GM12878 (cell line): ENCODE measurements around the gene HMGN4. TPM values are rescaled to one million over a fixed set of nuclear protein-coding genes. Genes with fewer than 3 reads are reported as not detected.
A peak's percentile ranks its signal among the peaks of the same experiment; 100 is the strongest.

Source experiments
- ATAC-seq: fragments of 200-7000 bp; cut with Tn5 transposase; 3 replicates; pipeline ENCODE4 v1.9.1; 2020; ENCODE audit warnings: mild to moderate bottlenecking, moderate library complexity
- BruUV-seq: library from RNA; stranded (reverse); fragments of 400-500 nt; replicated peaks from 2 replicates; lab custom pipeline; 2021; lab: Mats Ljungman, UMichigan
- CTCF ChIA-PET: fragments of 300-600 bp; sonication (Branson Sonifier 250); formaldehyde crosslinking; extraction: SDS; loops from one replicate; lab custom pipeline; 2021; ENCODE audit warnings: inconsistent platforms; lab: Yijun Ruan, JAX
- POLR2A ChIA-PET: fragments of 350-600 bp; formaldehyde crosslinking; extraction: SDS; loops from one replicate; lab custom pipeline; 2021; ENCODE audit warnings: inconsistent platforms; lab: Charles Lee
- RAD21 ChIA-PET: fragments of 300-600 bp; sonication (Branson Sonifier 250); formaldehyde crosslinking; loops from one replicate; lab custom pipeline; 2023; ENCODE audit warnings: antibody characterized with exemption; ENCODE audit not compliant: unreplicated experiment; lab: Charles Lee
- SMC1A ChIA-PET: fragments of 300-600 bp; sonication (Branson Sonifier 250); formaldehyde crosslinking; loops from one replicate; lab custom pipeline; 2023; ENCODE audit not compliant: unreplicated experiment, uncharacterized antibody; lab: Charles Lee
- DNase-seq: peaks from one replicate; pipeline ENCODE4 v3.0.0-alpha.2; 2011; ENCODE audit warnings: low read depth, low spot score
- FAIRE-seq: peaks from 3 replicates; lab custom pipeline; 2011; peaks lifted over from hg19 to GRCh38; lab: Jason Lieb, UNC
- H2AFZ ChIP-seq: 2 replicates; pipeline ENCODE4 v1.6.0; 2011; ENCODE audit warnings: low read depth, low read length, control low read depth; ENCODE audit not compliant: control insufficient read depth
- H3K27ac ChIP-seq: 2 replicates; pipeline ENCODE4 v1.5.1; 2011; ENCODE audit warnings: control low read depth; ENCODE audit not compliant: control insufficient read depth, insufficient read depth
- H3K27me3 ChIP-seq, 2 experiments: replicated peaks in 1 of 2; 2 replicates each; pipeline versions ENCODE4 v1.6.0 to v1.6.1; 2011; ENCODE audit warnings: low read length in 1 of 2; ENCODE audit not compliant: control insufficient read depth in 2 of 2, insufficient read depth in 2 of 2
- H3K36me3 ChIP-seq, 2 experiments: 2 replicates each; pipeline ENCODE4 v1.5.1; 2011; ENCODE audit warnings: low read length in 1 of 2; ENCODE audit not compliant: control insufficient read depth in 2 of 2, insufficient read depth in 2 of 2
- H3K4me1 ChIP-seq: 2 replicates; pipeline ENCODE4 v1.6.1; 2011; ENCODE audit warnings: mild to moderate bottlenecking, low read length, moderate library complexity, mixed read lengths; ENCODE audit not compliant: control insufficient read depth, insufficient read depth
- H3K4me2 ChIP-seq: 2 replicates; pipeline ENCODE4 v1.6.0; 2011; ENCODE audit warnings: control low read depth; ENCODE audit not compliant: control insufficient read depth, insufficient read depth
- H3K4me3 ChIP-seq: fragments of 200-600 bp; sonication (generic); 2 replicates; pipeline ENCODE4 v1.5.1; 2016
- H3K79me2 ChIP-seq: 2 replicates; pipeline ENCODE4 v1.6.0; 2011; ENCODE audit warnings: low read length; ENCODE audit not compliant: control insufficient read depth, insufficient read depth
- H3K9ac ChIP-seq: 2 replicates; pipeline ENCODE4 v1.8.0; 2011; ENCODE audit warnings: low read length, control low read depth, mixed read lengths; ENCODE audit not compliant: control insufficient read depth, insufficient read depth
- H3K9me3 ChIP-seq: replicated peaks from 3 replicates; pipeline ENCODE4 v1.5.1; 2011; ENCODE audit warnings: mild to moderate bottlenecking, low read length; ENCODE audit not compliant: control insufficient read depth, insufficient read depth
- H4K20me1 ChIP-seq: 2 replicates; pipeline ENCODE4 v1.6.0; 2011; ENCODE audit not compliant: control insufficient read depth, insufficient read depth
- EGR1 ChIP-seq, 2 experiments: IDR thresholded peaks; 1 replicate in 1 of 2; 2 replicates in 1 of 2; pipeline ENCODE4 v1.6.1; 2011 to 2012; ENCODE audit warnings: low read depth in 2 of 2, low read length in 2 of 2, borderline replicate concordance in 1 of 2, mild to moderate bottlenecking in 1 of 2, moderate library complexity in 1 of 2
- ELK1 ChIP-seq: IDR thresholded peaks from 2 replicates; pipeline ENCODE4 v1.6.1; 2012; ENCODE audit warnings: low read depth, low read length, improper control_type of control experiment
- EZH2 ChIP-seq: IDR thresholded peaks from 2 replicates; pipeline ENCODE4 v1.6.1; 2012; ENCODE audit warnings: low read depth, mild to moderate bottlenecking, control low read depth, inconsistent platforms, low read length, borderline replicate concordance; ENCODE audit not compliant: control insufficient read depth
- FOXK2 ChIP-seq: fragments of 450-650 bp; IDR thresholded peaks from 2 replicates; pipeline ENCODE4 v1.6.1; 2017; ENCODE audit warnings: mild to moderate bottlenecking, moderate library complexity
- KAT2A ChIP-seq: conservative IDR thresholded peaks from 2 replicates; pipeline ENCODE4 v1.6.1; 2011; ENCODE audit warnings: low read depth, low read length; ENCODE audit not compliant: control insufficient read depth
- MXI1 ChIP-seq: fragments of 150-350 bp; IDR thresholded peaks from 2 replicates; pipeline ENCODE4 v1.6.1; 2011; ENCODE audit warnings: low read depth, mild to moderate bottlenecking, inconsistent platforms, low read length, improper control_type of control experiment
- NR2F1 ChIP-seq: fragments of 450-650 bp; conservative IDR thresholded peaks from 2 replicates; pipeline ENCODE4 v1.6.1; 2017; ENCODE audit warnings: mild to moderate bottlenecking
- NRF1 ChIP-seq: conservative IDR thresholded peaks from 2 replicates; pipeline ENCODE4 v1.6.1; 2011; ENCODE audit warnings: mild to moderate bottlenecking, low read depth, low read length, improper control_type of control experiment
- SUPT20H ChIP-seq: IDR thresholded peaks from 2 replicates; pipeline ENCODE4 v1.6.1; 2011; ENCODE audit warnings: low read depth, mild to moderate bottlenecking, low read length, moderate library complexity, borderline replicate concordance; ENCODE audit not compliant: control insufficient read depth
- TCF12 ChIP-seq: IDR thresholded peaks from 2 replicates; pipeline ENCODE4 v1.6.1; 2011; ENCODE audit warnings: low read depth, mild to moderate bottlenecking, low read length
- ZNF24 ChIP-seq: fragments of 450-650 bp; IDR thresholded peaks from 2 replicates; pipeline ENCODE4 v1.6.1; 2017; ENCODE audit warnings: antibody characterized with exemption, mild to moderate bottlenecking
- ZNF622 ChIP-seq: fragments of 450-650 bp; IDR thresholded peaks from 2 replicates; pipeline ENCODE4 v1.6.1; 2017; ENCODE audit warnings: mild to moderate bottlenecking, inconsistent platforms
- WGBS: methylation state at CpG from one replicate; pipeline ENCODE4 v1.1.6; 2016; ENCODE audit warnings: low lambda C conversion rate; ENCODE audit not compliant: insufficient replicate concordance, insufficient coverage; ENCODE audit errors: missing lambda C conversion rate; 5-methylcytosine and 5-hydroxymethylcytosine counted together
- in situ Hi-C: fragments of 300-500 bp; cut with MboI; formaldehyde crosslinking; loops from 9 replicates; pipeline ENCODE4 v1.14.3; 2018; ENCODE audit warnings: mixed read lengths
- intact Hi-C: fragments of 100-400 bp; cut with micrococcal nuclease; formaldehyde crosslinking; loops from one replicate; pipeline ENCODE4 v1.14.2; 2022; ENCODE audit not compliant: unreplicated experiment
- polyA plus RNA-seq, 11 experiments: library from polyadenylated mRNA; depleted of rRNA in 4 of 11; unstranded in 6 of 11; stranded (reverse) in 5 of 11; fragments of >200 nt; fragmentation: Nextera tagmentation in 4 of 11; fragmentation: Illumina TruSeq in 1 of 11; extraction: Ambion mirVana in 4 of 11; extraction: Trizol in 1 of 11; gene quantifications; 1 replicate in 1 of 11; 2 replicates in 10 of 11; pipeline versions ENCODE4 v1.2.1 to v1.2.3, GENCODE V29; 2011 to 2016; ENCODE audit warnings: inconsistent platforms in 2 of 11, missing spikeins in 2 of 11, low read depth in 1 of 11
- total RNA-seq, 4 experiments: library from RNA; depleted of rRNA in 3 of 4; stranded (reverse); fragments of >200 nt in 3 of 4; fragmentation: Illumina TruSeq in 1 of 4; extraction: Trizol in 1 of 4; gene quantifications; 2 replicates each; pipeline versions ENCODE4 v1.2.1 to v1.2.3, GENCODE V29; 2013 to 2021

The HMGN4 gene
- total and polyA plus RNA-seq, 10 of the 15 experiments (the other 5 are each of a cell fraction or from before 2014, with no cell fraction given): 26.7 to 99.1 (median 76.7) TPM

- TF ChIP-seq ZNF622: no peak
- no peak for TF ChIP-seq MXI1
- TF ChIP-seq NRF1: no peak
Measured at GRCh38 chr6:26532699-26533531, 5.3 kb upstream of the HMGN4 start (continued).

GRCh38 chr6:26533532-26533931 is 4.6 kb upstream of the HMGN4 start:
- Histone ChIP-seq H2AFZ (peak overlapping the region; percentile 95), H3K27me3 (no peaks in the 10 kb centered on the region), H4K20me1 (no peaks in the 10 kb centered on the region), H3K4me2 (peak overlapping the region; percentile 86), H3K9me3 (no peaks in the 10 kb centered on the region), H3K9ac (peak overlapping the region; percentile 75), H3K4me3 (peak overlapping the region; percentile 79), H3K4me1 (peaks cover 17% of the 10 kb centered on the region), H3K36me3 (no peaks in the 10 kb centered on the region), H3K27ac (peak overlapping the region; percentile 73), H3K79me2 (peaks cover 5% of the 10 kb centered on the region)
- intact Hi-C loops: no loop called here
- RAD21 ChIA-PET: interaction anchor here (0.8 to 3.2 kb wide), 13 partner anchors 8 to 211 kb away, joined by 3 to 16 read pairs (median 5); no protein-coding TSS in a partner anchor
- POLR2A ChIA-PET: interaction anchor here (0.6 to 3.0 kb wide), 12 partner anchors 13 to 311 kb away, joined by 3 to 16 read pairs (median 4); no protein-coding TSS in a partner anchor
- no peak for ATAC-seq
- BruUV-seq: no TSS peak
- in situ Hi-C loops: no loop called here
- TF ChIP-seq EZH2 (no peak), TCF12 (no peak), SUPT20H (no peak), EGR1 (IDR thresholded peaks at IDR 0.05; ENCODE audit: borderline replicate concordance in 1 of 2, low read depth in 2 of 2, low read length in 2 of 2) (no peak), KAT2A (no peak), ELK1 (no peak), ZNF24 (no peak), NR2F1 (no peak), FOXK2 (no peak)
- 0% methylated on average over 1 of the region's 1 CpG for WGBS
- no peak for DNase-seq
- SMC1A ChIA-PET: interaction anchor here (0.8 to 2.6 kb wide), 22 partner anchors 9 to 651 kb away, joined by 3 to 28 read pairs (median 5); no protein-coding TSS in a partner anchor
- no peak for FAIRE-seq
- CTCF ChIA-PET: interaction anchor here (0.7 to 2.0 kb wide), 19 partner anchors 9 to 358 kb away, joined by 3 to 9 read pairs (median 5); no protein-coding TSS in a partner anchor
